Measurements from ENCODE around the gene STMN1.

The STMN1 gene

DNA sequence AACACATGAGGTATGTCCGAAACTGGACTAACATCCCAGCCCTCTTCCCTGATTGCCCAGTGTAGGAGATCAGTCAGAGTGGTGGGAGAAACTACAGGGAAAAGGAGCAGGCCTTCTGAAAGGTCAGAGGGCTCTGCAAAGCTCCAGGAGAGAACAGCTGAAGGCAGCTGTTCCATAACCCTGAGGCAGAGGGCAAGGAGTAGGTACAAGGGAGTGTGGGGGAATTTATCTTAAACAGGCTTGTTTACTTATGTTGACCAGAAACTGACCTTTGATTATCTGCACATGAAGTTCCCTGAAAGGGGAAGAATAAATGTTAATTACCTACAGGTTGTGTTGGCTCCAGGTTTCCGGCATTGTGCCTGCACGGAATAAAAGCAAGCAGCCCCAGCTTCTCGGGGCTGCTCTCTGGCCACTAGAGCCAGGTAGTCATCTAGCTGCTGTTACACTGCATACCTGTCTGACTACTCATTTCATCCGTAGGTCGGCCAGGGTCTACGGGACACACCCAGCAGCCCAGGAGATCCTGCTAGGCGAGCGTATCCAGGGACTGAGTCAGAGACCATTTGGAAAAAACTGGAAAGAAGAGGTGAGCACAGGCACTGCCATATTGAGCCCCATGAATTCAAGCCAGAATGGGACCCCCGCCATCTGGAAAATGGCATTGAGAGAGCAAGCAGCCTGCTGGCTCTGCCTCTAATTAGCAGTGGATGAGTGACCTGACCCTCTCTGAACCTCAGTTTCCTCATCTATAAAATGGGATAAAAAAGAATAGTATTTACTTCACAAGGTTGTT, 15.8 kb downstream of the STMN1 start:
- no peak for DNase-seq

DNA sequence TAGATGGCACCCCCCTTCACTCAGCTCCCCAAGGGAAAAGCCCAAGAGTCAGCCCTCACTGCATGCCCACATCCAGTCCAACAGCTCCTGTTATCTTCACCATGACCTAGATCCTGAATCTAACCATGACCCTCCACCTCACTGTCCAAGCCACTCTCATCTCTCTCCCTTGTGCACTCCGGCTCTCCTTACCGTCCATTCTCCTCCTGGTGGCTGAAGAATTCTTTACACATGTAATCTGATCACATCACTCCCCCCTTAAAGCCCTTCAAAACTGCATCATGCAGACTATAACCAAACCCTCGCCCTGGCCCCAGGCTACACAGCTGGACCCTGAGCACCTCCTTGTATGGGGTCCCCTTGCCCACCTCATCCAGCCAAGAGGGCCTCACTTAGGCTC, 16.7 kb downstream of the STMN1 start:
- DNase-seq = no peak

DNA sequence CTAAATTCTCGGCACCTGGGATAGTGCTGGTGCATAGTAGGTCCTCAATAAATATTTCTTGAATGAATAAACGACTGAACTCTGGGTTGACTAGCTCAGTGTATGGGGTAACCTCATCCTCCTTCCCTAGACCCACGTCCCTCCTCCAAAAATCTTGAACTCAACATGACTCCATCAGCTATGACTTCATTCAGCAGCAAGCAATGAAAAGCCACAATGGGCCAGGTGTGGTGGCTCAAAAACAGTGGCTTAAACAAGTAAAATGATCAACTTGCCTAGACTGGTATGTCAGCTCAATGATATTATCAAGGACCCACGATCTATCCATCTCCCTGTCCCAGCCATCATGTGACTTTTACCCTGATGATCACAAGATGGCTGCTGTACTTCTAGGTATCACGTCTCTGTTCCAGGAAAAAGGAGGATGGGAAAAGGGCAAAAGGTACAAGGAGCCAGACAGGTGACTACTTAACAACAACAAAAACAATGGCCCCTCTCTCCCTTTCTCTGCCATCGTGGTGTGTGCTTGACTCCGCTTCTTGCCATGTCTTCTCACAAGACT, 17.7 kb downstream of the STMN1 start:
- DNase-seq = no peak

DNA sequence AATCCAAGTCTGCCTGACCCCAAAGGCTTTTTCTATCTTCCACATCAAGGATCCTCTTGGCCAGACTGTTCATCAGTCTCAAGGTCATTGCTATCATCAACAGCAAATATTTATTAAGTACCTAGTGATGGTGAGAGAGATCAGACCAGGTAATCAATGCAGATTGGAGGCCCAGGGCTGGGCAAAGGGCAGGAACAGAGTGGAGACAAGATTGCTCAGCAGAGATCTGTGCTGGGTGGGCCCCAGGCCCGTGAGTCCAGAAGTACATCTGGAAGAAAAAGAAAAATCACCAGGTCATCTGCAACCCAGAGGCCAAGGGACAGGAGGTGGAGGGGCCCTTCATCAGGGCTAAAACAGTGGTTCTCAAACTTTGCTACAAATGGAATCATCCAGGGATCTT, 20.6 kb downstream of the STMN1 start:
- no peak for DNase-seq

DNA sequence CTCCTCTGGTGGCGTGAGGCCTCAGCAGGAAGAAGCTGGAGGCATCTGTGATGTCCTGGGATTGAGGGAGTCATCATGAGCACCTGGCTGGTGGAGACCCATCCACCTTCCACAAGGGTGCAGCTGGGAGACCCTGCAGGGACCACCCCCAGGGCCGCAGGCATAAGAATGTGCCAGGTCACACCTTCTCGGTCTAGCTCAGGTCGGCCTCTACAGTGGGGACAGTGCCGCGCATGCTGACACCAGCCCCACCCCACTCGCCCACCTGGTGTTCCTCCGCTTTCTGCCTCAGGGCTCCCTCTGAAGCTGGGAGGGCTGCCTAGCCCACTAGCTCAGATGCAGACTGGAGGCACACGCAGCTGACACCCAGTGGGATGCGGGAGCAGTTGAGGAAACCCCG, 25.0 kb downstream of the STMN1 start:
- DNase-seq = no peak

DNA sequence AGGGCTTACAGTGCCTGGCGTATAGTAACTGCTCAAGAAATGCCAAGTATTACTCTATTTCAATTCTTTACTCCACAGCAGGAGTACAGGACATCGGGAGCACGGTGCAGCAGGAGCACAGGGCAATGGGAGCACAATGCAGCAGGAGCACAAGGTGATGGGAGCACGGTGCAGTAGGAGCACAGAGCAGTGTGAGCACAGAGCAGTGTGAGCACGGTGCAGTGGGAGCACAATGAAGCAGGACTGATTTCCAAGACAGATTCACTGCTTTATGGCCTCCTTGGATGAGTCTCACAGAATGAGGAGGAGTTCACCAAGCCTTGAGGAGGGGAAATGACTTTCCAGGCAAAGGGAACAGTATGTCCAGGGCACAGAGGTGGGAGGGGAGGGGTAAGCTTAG, 25.7 kb downstream of the STMN1 start:
- no peak for DNase-seq

DNA sequence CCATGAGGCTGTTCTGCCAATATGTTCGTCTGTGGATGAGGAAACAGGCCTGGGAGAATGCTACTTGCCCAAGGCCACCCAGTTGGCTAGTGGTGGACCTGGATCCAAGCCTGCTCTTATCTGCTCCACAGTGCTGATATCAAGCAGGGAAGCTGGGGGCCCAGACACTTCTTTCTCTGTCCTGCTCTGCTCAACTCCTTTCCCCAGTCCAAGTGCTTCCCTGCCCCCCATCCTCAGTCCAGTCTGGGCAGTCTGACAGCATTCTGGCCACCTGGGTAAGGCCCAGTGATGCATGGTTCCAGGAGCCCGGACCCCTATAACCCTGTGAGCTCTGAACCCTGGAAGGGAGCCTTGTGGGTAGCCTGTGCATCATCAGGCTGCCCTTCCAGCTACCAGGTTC, 26.5 kb downstream of the STMN1 start:
- DNase-seq = no peak

DNA sequence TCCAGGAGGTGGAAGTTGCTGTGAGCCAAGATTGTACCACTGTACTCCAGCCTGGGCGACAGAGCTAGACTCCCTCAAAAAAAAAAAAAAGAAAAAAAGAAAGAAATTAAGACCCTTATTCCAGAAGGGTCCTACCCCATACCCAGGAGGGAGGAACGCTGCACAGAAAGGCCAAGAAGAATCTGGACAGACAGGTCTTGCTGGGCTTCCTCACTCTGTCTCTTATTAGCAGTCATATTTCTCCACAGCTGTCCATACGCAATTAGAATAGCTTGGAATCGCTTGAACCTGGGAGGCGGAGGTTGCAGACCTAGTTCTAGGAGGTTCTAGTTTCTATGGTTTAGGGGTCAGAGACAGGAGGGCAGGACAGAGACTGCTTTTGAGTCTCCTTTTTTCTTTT, 27.5 kb downstream of the STMN1 start:
- DNase-seq = no peak

DNA sequence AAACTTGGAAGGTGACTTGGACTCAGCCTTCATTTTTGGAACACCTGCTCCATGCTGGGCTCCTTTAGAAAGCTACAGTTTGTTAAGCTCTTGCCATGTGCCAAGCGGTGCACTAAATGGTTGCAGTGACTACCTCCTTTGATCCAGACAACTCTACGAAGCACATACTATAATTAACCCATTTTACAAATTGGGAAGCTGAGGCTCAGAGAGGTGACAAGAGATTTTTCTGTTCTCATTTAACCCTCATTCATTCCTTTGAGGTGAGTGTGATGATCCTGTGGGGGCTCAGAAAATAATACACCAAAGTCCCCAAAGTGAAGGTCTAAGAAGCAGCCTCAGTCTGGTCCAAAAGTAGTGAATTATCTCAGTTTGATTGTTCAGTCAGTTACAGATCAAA, 29.1 kb downstream of the STMN1 start:
- no peak for DNase-seq

DNA sequence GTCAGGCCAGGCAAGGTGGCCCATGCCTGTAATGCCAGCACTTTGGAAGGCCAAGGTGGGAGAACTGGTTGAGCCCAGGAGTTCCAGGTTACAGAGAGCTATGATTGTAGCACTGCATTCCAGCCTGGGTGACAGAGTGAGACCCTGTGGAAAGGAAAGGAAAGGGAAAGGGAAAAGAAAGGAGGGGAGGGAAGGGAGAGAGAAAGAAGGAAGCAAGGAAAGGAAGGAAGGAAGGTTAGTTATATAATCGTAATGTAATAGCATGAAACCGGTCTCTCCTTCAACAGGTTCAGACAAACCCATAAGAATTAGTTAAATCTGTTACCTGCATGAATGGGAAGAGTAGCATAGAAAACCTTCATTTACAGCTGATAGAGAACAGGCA, 29.5 kb downstream of the STMN1 start:
- no peak for DNase-seq

DNA sequence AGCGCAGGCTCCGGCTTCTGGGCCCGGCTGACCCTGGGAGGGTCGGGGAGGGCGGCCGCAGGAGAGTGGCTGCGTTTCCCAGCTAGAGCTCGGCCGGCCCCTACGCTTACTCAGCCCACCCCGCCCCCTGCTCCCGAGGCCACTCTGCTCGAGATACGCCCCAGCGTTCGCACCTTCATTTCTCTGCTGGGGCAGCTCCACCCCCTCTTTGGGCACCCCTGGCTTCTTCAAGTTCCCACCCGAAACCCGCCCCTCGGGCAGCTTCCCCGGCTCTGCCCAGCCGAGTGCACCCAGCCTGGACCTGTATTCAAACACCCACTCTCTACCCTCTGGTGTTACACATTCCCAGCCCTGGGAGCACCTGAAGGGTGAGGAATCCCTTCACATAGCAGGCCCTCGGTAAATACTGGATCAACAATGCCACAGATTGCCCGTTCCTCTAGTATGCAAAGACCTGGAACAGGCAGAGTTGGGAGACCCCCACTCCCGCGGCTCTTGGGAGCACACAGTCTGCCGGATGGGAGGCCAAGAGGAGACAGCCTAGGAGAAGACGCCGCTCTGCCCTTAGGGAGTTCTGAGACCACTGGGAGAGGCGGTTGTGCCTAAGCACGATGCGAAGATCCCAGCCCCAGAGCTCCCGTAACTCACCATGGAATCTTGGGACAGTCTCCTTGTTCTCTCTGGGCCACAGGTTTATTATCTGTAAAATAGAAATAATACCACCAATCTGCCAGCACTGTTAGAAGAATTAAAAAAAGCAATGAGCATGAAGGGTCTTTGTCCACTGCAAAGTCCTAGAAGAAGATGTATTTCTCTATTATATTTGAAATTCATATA, 30.1 kb downstream of the STMN1 start:
- DNase-seq = peak; percentile 37

DNA sequence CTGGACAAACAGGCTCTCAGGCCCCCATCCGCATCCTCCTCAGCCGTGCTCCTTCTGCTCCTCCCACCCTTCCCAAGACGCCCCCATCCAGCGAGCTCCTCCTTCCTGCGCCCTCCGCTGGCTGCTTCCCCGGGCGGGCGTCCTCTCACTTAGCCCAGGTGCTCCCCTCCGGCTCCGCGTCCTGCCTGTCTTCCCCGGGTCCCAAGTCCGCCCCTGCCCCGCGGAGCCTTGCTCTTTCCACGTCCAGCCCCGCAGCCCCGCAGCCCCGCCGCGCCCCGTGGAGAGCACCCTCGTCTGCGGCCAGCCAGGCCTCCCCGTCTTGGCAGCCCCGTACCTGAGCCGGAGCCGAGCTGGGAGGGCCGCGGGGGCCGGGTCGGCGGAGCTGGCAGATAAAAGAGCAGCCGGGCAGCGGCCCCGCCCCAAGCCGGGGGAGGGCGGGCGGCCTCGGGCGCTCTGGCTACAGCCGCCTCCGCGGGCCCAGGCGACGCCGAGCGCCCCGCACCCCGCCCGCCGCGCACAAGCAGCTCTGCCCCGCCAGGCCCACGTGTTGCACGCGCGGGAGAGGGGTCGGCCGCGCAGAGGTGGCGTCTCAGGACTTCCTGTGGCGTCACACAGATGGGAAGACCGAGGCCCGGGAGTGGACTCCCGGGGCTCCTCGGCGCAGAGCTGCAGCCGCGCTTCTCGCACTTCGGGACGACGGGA, 30.9 kb downstream of the STMN1 start, which contains the start of gene PAQR7:
PAQR7 (minus strand) TSS at position 555 of the 702 bp plus-strand sequence. CDS start 11,869 bp downstream, outside the sequence.
- DNase-seq = peak; percentile 66

DNA sequence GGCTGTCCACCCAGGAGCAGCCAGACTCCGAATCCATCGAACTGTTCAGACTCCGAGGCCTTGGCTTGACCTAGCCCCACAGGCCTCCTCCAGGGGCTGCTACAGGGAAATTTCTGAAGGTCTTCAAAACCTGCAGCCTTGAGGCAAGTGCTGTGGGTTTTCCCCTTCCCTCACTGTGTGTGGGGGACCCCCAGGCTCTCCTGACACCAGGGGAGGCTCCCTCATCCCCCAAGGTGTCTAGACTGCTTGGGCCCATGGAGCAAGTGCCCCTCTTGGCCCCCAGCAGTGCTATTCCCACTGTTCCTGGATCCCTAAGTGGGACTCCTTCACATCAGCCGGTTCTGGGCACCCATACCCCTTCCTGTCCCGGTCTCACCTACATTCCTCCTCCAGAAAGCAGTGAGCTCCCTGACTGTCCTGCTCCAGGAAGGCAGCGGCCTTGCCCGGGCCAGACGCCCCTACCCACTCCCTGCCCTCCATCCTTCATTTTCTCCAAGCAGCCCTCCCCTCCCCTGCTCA, 31.5 kb downstream of the STMN1 start:
- DNase-seq = no peak

DNA sequence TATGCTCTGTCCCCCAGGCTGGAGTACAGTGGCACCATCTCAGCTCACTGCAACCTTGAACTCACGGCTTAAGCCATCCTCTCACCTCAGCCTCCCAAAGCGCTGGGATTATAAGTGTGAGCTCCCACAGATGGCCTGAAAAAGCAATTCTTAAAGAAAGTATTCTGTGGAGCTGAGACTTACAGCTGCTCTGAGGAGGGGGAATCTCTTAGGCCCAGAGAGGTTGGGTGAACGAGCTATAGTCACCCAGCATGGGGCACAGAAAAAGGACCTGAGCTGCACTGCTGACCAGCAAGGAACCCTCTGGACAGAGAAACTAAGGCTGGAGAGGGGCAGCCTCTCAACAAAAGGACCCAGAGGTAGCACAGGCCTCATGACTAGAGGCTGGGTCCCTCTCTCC, 32.0 kb downstream of the STMN1 start:
- DNase-seq = no peak

DNA sequence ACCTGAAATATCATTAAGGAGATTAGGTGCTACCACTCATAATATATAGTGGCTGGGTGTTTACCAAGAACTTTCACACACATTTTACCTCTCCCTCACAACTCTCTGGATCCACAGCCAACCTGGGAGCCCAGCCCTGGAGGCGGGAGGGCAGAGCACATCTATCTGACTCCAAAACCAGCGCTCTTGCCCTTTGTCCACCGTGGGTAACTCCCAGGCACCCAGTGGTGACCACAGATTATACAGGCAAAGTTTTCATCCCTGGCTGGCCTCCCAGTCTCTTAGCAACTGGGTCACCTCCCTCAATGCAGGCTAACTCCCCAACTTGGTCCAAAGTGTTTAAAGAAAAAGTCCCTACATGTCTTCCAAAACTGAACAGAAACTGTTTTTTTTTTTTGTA, 33.1 kb downstream of the STMN1 start:
- no peak for DNase-seq

DNA sequence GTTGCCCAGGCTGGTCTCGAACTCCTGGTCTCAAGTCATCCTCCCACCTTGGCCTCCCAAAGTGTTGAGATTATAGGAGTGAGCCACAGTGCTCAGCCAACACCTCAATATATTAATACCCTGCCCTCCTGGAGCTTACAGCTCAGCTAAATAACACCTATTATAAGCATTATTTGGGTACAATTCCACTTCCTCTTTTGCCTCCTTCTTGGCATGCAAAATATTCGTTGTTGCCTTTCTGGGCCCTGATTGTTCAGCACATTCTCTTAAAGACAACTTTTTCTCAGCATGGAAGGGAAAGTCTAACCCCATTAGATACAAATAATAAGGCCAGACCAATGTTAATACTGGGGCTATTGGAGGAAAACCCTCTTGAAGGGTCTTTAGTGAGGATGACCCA, 33.5 kb downstream of the STMN1 start:
- no peak for DNase-seq

DNA sequence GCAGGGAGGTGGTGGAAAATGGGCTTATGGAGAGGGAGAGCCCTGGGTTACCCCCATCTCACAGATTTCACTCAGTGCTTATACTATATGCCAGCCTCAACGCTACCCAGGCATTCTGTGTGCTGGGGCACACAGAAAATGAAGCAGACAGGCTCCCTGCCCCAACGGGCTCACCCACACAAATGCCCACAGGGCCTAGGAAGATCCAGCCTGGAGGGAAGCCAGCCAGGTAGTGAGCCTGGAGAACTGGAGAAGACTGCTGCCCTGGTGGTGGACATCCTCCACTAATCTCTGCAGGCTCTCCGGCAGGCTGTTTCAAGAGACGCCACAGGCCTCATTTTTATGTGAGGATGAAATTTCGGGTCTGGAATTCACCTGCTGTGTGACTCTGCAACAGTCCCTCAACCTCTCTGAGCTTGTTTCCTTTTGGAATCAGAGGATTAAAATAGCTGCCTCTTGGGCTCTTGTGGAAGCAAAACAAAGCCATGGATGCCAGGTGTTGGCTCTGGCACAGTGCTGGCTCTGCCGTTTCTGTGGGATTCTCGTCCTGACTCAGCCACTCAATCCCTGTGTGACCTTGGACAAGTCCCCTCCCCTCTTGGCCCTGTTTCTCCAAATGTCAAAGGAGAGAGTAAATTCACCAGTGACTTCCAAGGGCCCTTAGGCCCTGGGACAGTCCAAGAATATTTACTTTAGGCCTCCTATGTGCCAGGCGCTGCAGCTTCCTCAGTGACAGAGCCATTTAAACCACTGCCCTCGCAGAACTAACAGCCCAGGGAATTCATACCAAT, 34.3 kb downstream of the STMN1 start:
- DNase-seq = no peak

DNA sequence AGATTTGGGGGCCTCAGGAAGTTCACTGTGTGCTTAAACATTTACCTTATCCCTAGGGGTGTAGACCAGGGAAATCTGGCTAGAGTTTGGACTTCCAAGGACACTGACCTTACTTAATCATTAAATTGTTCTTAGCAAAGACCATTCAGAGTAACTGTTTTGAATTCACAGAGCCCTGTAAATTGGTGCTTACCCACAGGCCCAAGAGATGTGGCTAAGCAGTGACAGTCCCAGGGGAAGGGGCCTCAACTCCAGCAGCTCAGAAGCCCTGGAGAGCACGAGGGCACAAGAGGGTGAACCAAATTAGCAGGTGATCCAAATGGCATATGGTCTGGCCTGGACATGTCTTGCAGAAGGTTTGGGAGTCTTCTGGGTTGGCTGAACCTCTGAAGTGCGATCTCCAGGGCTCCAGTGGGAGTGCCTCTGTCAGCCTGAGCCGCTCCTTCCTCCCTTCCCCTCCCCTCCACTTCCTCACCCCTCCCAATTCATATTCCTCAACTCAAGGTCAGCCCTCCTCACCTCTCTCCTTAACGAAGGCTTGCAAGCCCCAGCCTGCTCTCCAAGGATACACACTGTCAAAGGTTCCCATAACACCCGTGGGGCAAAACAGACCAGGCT, 35.0 kb downstream of the STMN1 start:
- DNase-seq = no peak

DNA sequence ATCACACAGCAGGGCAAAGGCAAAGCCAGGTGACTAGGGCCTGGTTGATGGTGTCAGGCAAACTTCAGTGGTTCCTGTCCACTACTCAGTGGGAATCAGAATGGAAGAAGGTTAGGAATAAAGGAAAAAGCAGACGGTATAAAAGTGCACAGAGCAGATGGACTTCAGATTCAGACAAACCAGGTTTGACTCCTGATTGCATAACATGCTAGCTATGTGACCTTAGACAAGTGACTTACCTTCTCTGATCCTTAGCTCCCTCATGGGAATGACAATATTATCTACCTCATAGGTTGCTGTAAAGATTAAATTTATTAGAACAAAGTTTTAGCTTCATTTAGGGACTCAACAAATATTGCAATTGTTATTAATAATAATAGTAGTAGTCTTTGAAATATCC, 35.6 kb downstream of the STMN1 start:
- DNase-seq = no peak

DNA sequence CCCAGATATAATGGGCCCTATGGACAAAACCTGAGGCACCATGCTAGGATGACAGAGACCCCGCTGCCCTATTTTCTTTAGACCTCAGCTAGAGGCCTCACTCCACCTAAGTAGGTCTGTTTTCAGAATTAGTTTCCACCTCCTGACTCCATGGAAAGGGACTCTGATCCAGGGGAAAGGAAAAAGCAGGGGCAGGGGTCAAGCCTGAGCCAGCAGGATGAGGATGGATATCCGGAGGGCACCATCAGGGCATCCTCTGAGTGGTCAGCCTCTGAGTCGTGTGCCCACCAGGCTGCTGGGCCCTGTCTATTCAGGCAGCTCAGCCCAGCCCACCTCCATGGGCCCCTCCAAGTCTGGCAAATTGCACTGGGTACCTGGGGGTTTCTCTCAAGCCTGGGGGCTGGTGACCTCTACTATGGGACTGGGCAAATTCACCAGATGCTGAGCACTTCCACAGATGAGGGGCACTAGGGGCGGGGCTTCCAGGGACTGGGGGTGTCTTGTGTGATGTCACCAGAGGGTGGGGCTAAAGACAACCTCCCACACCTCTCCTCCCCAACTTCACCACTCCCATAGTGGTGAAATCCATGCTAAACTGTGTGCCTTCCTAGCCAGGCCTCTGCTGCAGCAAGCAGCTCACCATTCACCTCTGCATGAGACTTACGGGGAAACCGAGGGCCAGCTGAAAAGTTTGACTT, 36.2 kb downstream of the STMN1 start:
- DNase-seq = no peak

Data from CD4-positive, alpha-beta T cell treated with Interleukin-17A for 1 hour (primary cell).